Activated naive CD8-positive, alpha-beta T cell treated with anti-CD3 and anti-CD28 coated beads for 36 hours (primary cell): Measurements from ENCODE around the gene OSBPL5. TPM values are rescaled to one million over a fixed set of nuclear protein-coding genes. Genes with fewer than 3 reads are reported as not detected.
A peak's percentile ranks its signal among the peaks of the same experiment; 100 is the strongest.
"Not testable (repeated sequence)": the region's sequence is repeated elsewhere in the genome, so short reads cannot be mapped to it uniquely, and the experiment has no call there.

Experiments
- DNase-seq: peaks from one replicate; pipeline ENCODE4 v3.0.0; 2021
- H3K27ac Mint-ChIP-seq: one replicate; pipeline ENCODE4 v1.8.0; 2022; ENCODE audit warnings: mild to moderate bottlenecking, moderate library complexity, mixed read lengths
- H3K27me3 Mint-ChIP-seq: one replicate; pipeline ENCODE4 v1.8.0; 2022; ENCODE audit warnings: mild to moderate bottlenecking, mixed read lengths
- H3K36me3 Mint-ChIP-seq: one replicate; pipeline ENCODE4 v1.8.0; 2021; ENCODE audit warnings: mild to moderate bottlenecking, mixed read lengths
- H3K4me1 Mint-ChIP-seq: one replicate; pipeline ENCODE4 v1.8.0; 2021; ENCODE audit warnings: mixed read lengths
- H3K4me3 Mint-ChIP-seq: one replicate; pipeline ENCODE4 v1.8.0; 2022; ENCODE audit warnings: mild to moderate bottlenecking, moderate library complexity, mixed read lengths
- H3K9me3 Mint-ChIP-seq: one replicate; pipeline ENCODE4 v1.8.0; 2022; ENCODE audit warnings: mixed read lengths
- total RNA-seq, 2 experiments: library from RNA; stranded (reverse); gene quantifications; one replicate each; pipeline ENCODE4 v1.2.3, GENCODE V29; 2021

Gene OSBPL5
- total RNA-seq, 2 experiments from 2014 or later, result 6.6 to 7.3 TPM

- Mint-ChIP-seq H3K4me1 (no peaks in the 10 kb centered on the region), H3K9me3 (no peaks in the 10 kb centered on the region), H3K27ac (no peak overlapping the region), H3K4me3 (no peak overlapping the region), H3K36me3 (no peaks in the 10 kb centered on the region), H3K27me3 (no peaks in the 10 kb centered on the region)
- no peak for DNase-seq
Measured at GRCh38 chr11:3123761-3124733, 41.1 kb downstream of the OSBPL5 start.

DNA sequence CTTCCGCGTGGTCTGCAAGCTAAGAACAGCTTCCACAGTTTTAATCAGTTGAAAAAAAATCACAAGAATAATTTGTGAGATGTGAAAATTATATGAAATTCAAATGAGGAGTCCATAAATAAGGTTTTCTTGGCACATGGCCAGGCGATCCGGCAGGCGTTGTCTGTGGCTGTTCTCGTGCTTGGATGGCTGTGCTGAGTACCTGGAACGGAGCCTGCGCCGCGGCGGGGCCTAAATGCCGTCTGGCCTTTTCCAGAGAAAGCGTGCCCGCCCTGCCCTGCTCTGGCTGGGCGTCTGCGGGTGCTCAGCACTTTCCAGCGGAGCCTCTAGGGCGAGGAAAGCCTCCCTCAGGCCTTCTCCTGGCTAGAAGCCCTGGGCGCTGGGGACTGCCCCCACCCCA is 41.8 kb downstream of the OSBPL5 start:
- Mint-ChIP-seq H3K36me3 (peaks cover under 1% of the 10 kb centered on the region), H3K27me3 (no peaks in the 10 kb centered on the region), H3K4me1 (no peaks in the 10 kb centered on the region), H3K9me3 (no peaks in the 10 kb centered on the region), H3K4me3 (no peak overlapping the region), H3K27ac (no peak overlapping the region)
- no peak for DNase-seq

GRCh38 chr11:3122775-3123201 is 42.3 kb downstream of the OSBPL5 start:
- H3K27ac Mint-ChIP-seq, result no peak overlapping the region
- H3K27me3 Mint-ChIP-seq, result no peaks in the 10 kb centered on the region
- H3K4me1 Mint-ChIP-seq, result no peaks in the 10 kb centered on the region
- no peak for DNase-seq
- H3K9me3 Mint-ChIP-seq, result no peaks in the 10 kb centered on the region
- peaks cover 1% of the 10 kb centered on the region for H3K36me3 Mint-ChIP-seq
- H3K4me3 Mint-ChIP-seq, result no peak overlapping the region

GRCh38 chr11:3121931-3122774 is 43.0 kb downstream of the OSBPL5 start:
- H3K9me3 Mint-ChIP-seq, result no peaks in the 10 kb centered on the region
- H3K4me1 Mint-ChIP-seq, result no peaks in the 10 kb centered on the region
- H3K36me3 Mint-ChIP-seq, result peaks cover 1% of the 10 kb centered on the region
- H3K27me3 Mint-ChIP-seq, result no peaks in the 10 kb centered on the region
- no peak overlapping the region for H3K4me3 Mint-ChIP-seq
- no peak for DNase-seq
- H3K27ac Mint-ChIP-seq, result no peak overlapping the region

DNA sequence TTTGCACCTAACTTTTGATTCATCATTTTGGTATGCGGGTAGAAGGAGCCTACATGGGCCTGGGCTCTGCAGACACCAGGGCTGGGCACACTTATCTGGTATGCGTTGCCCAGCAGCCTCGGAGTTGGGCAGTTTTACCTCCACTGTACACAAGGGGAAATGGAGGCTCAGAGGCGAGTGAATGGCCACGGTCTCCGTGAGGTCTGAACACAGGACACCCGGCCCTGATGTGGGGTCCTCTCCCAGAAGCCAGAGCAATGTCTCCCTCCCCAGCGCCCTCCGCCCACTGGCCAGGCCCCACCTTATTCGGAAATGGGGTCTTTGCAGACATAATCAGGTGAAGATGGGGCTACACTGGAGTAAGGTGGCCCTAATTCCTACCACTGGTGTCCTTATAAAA is 43.7 kb downstream of the OSBPL5 start:
- no peaks in the 10 kb centered on the region for H3K4me1 Mint-ChIP-seq
- H3K36me3 Mint-ChIP-seq, result peaks cover 1% of the 10 kb centered on the region
- DNase-seq, result no peak
- no peaks in the 10 kb centered on the region for H3K27me3 Mint-ChIP-seq
- no peak overlapping the region for H3K4me3 Mint-ChIP-seq
- no peak overlapping the region for H3K27ac Mint-ChIP-seq
- H3K9me3 Mint-ChIP-seq, result no peaks in the 10 kb centered on the region

DNA sequence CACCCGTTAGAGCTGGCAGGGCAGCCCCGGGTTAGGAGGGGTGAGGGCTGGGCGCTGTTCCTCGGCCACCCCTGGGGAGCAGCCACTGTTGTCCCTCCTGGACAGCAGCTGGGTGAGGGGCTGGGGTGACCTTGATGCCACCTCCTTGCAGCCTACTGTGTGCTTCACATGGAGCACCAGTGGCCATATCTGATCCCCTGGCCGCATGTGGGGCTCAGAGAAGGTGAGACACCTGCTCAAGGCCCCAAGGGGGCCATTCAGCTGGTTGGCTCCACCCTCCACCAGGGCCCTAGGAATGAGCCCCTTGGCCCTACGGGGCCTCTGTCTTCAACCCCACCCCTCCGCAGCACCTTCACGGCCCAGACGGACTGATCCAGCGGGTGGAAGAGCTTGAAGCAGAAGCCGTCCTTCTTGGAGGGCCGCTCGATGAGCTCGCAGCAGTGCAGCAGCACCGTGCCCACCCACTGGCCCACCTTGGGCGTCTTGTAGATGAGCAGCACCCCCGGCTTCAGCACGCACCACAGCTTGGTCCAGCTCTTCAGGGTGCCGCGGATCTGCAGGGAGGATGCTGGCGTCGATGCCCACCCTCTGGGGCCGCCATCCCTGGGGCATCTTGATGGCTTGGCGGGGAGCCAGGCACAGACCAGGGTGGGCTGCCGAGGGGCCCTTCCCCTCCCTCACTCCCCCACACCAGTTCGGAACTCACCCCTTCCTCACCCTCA is 44.9 kb downstream of the OSBPL5 start:
- Mint-ChIP-seq H3K9me3 (peaks cover 1% of the 10 kb centered on the region), H3K4me1 (no peaks in the 10 kb centered on the region), H3K4me3 (no peak overlapping the region), H3K36me3 (peaks cover 6% of the 10 kb centered on the region), H3K27me3 (no peaks in the 10 kb centered on the region), H3K27ac (no peak overlapping the region)
- DNase-seq, result no peak

DNA sequence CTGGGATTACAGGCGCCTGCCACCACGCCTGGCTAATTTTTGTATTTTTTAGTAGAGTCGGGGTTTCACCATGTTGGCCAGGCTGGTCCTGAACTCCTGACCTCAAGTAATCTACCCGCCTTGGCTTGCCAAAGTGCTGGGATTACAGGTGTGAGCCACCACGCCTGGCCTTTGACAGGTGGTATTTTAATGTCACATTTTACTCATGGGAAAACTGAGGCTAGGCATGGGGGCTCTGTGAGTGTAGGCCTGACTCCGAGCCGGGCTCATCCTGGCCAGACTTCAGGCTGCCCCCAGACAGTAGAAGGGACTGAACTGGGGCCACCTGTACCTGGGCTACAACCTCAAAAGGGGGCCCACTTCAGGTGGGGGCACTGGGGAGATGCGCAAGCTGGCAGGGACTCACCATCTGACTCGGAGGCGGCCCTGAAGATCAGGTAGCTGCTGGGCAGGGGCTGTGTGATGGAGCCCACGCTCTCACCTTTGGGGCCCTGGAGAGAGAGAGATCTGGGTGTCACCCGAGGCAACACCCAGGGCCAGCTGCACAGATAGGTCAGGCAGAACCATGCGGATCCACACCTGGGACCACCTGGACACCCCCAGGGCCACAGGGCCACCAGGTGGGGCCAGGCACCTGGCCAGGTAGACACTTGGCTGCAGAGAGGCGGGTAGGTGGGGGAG is 45.8 kb downstream of the OSBPL5 start:
- Mint-ChIP-seq H3K9me3 (peaks cover 5% of the 10 kb centered on the region), H3K4me1 (no peaks in the 10 kb centered on the region), H3K36me3 (peaks cover 13% of the 10 kb centered on the region), H3K27ac (no peak overlapping the region), H3K27me3 (no peaks in the 10 kb centered on the region), H3K4me3 (no peak overlapping the region)
- no peak for DNase-seq

- Mint-ChIP-seq H3K27me3 (no peaks in the 10 kb centered on the region), H3K36me3 (peaks cover 16% of the 10 kb centered on the region), H3K4me3 (no peak overlapping the region), H3K4me1 (peaks cover 3% of the 10 kb centered on the region), H3K27ac (no peak overlapping the region), H3K9me3 (peaks cover 9% of the 10 kb centered on the region)
- DNase-seq, result no peak
Measured at GRCh38 chr11:3115321-3115720, 49.8 kb downstream of the OSBPL5 start.

DNA sequence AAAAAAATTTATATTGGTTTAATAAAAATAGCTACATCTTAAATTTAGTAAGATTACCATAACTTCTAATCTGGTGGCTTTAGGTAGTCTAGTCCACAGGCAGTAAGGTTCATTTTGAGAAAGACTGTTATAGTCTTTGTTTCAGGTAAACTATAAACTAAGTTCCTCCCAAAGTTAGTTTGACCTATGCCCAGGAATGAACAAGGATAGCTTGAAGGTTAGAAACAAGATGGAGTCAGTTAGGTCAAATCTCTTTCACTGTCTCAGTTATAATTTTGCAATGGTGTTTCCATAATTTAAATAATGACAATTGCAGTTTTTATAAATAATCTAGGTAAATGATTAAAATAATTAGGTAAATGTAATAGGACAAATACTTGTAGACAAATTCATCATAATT is 51.4 kb downstream of the OSBPL5 start:
- not testable (repeated sequence) for DNase-seq, H3K27me3 Mint-ChIP-seq, H3K4me1 Mint-ChIP-seq, H3K27ac Mint-ChIP-seq, H3K9me3 Mint-ChIP-seq, H3K4me3 Mint-ChIP-seq
- H3K36me3 Mint-ChIP-seq, result peaks cover 16% of the 10 kb centered on the region

- Mint-ChIP-seq H3K27ac (no peak overlapping the region), H3K4me3 (no peak overlapping the region), H3K4me1 (peaks cover 3% of the 10 kb centered on the region), H3K9me3 (peaks cover 9% of the 10 kb centered on the region), H3K27me3 (no peaks in the 10 kb centered on the region), H3K36me3 (peaks cover 15% of the 10 kb centered on the region)
- DNase-seq, result no peak
Measured at GRCh38 chr11:3111919-3112690, 53.0 kb downstream of the OSBPL5 start.

DNA sequence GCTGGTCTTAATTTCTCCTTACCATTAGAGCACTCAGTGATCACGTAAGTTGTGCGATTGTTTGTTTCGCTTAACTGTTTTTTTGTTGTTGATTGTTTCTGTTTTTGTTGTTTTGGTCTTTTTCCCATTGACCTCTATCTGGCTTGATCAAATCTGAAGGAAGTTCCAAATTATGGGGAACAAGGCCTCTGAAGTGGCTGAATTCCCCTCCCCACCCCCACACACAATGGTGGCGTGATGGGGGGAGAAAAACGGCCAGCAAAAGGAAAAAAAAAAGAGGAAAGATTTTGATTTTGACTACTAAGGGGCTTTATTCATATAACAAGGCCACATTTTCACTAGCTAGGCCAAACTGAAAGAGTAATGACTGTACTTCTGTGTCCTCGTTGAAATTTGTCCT is 53.6 kb downstream of the OSBPL5 start:
- DNase-seq, result no peak
- peaks cover 9% of the 10 kb centered on the region for H3K9me3 Mint-ChIP-seq
- peaks cover 3% of the 10 kb centered on the region for H3K4me1 Mint-ChIP-seq

GRCh38 chr11:3109921-3110706 is 55.0 kb downstream of the OSBPL5 start:
- H3K4me3 Mint-ChIP-seq, result no peak overlapping the region
- H3K27me3 Mint-ChIP-seq, result no peaks in the 10 kb centered on the region
- peaks cover 7% of the 10 kb centered on the region for H3K9me3 Mint-ChIP-seq
- H3K4me1 Mint-ChIP-seq, result peaks cover 3% of the 10 kb centered on the region
- DNase-seq, result peak; percentile 55
- no peak overlapping the region for H3K27ac Mint-ChIP-seq
- peaks cover 9% of the 10 kb centered on the region for H3K36me3 Mint-ChIP-seq

More for the DNA sequence above, 53.6 kb downstream of the OSBPL5 start:
- Mint-ChIP-seq H3K4me3 (no peak overlapping the region), H3K27ac (no peak overlapping the region), H3K27me3 (no peaks in the 10 kb centered on the region), H3K36me3 (peaks cover 15% of the 10 kb centered on the region)

DNA sequence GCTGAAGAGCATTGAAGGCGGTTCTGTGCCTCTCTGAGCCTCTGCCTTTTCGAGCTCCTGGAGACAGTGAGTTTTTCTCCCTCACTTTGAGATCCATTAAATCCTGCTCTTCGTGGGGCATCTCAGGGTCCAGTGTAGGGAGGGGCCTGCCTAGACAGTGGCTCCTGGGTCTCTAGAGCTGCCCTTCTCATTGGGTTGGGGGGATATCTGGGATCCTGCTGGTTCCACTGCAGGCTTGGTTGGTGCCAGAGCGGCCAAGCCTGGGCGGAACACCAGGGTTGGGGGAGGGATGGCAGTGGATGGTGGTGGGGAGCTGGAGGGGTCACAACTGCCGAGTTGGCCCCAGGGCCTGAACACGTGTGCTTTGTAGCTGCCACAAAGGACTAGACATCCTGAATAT is 55.7 kb downstream of the OSBPL5 start:
- H3K27me3 Mint-ChIP-seq, result no peaks in the 10 kb centered on the region
- no peak for DNase-seq
- peaks cover 6% of the 10 kb centered on the region for H3K9me3 Mint-ChIP-seq

More for the DNA sequence above, 55.7 kb downstream of the OSBPL5 start:
- Mint-ChIP-seq H3K4me3 (no peak overlapping the region), H3K4me1 (peaks cover 3% of the 10 kb centered on the region), H3K27ac (no peak overlapping the region), H3K36me3 (peaks cover 4% of the 10 kb centered on the region)
